Endothelial cell of umbilical vein (primary cell): Measurements from ENCODE around the gene METTL25. TPM values are rescaled to one million over a fixed set of nuclear protein-coding genes. Genes with fewer than 3 reads are reported as not detected.

Source experiments
- BruUV-seq: library from RNA; stranded (reverse); fragments of 400-500 nt; replicated peaks from 2 replicates; lab custom pipeline; 2021; lab: Mats Ljungman, UMichigan
- CTCF ChIA-PET: fragments of 300-600, 350-600 bp; sonication (Branson Sonifier 250); formaldehyde crosslinking; loops from one replicate; lab custom pipeline; 2021; ENCODE audit warnings: antibody characterized with exemption, inconsistent platforms; lab: Charles Lee
- POLR2A ChIA-PET: fragments of 300-600, 350-600 bp; sonication (Branson Sonifier 250); formaldehyde crosslinking; loops from one replicate; lab custom pipeline; 2021; ENCODE audit warnings: antibody characterized with exemption, inconsistent platforms; lab: Charles Lee
- DNase-seq: peaks from one replicate; pipeline ENCODE4 v3.0.0-alpha.2; 2011; ENCODE audit warnings: low read depth, low spot score
- FAIRE-seq: peaks from 2 replicates; lab custom pipeline; 2011; peaks lifted over from hg19 to GRCh38; lab: Jason Lieb, UNC
- H2AFZ ChIP-seq: 2 replicates; pipeline ENCODE4 v1.6.0; 2012; ENCODE audit warnings: low read depth, low read length, control low read depth, inconsistent platforms
- H3K27ac ChIP-seq: 2 replicates; pipeline ENCODE4 v1.5.1; 2011; ENCODE audit warnings: low read depth, mild to moderate bottlenecking, control low read depth, low read length, moderate library complexity; ENCODE audit not compliant: insufficient read depth
- H3K27me3 ChIP-seq, 2 experiments: 2 replicates each; pipeline versions ENCODE4 v1.6.0 to v1.6.1; 2011; ENCODE audit warnings: low read length in 2 of 2, mixed read lengths in 1 of 2; ENCODE audit not compliant: control insufficient read depth in 2 of 2, insufficient read depth in 2 of 2
- H3K36me3 ChIP-seq, 2 experiments: 2 replicates in 1 of 2; 3 replicates in 1 of 2; pipeline ENCODE4 v1.5.1; 2011; ENCODE audit warnings: low read length in 2 of 2, mild to moderate bottlenecking in 1 of 2, moderate library complexity in 1 of 2; ENCODE audit not compliant: control insufficient read depth in 2 of 2, insufficient read depth in 2 of 2; ENCODE audit errors: extremely low read depth in 1 of 2
- H3K4me1 ChIP-seq: 3 replicates; pipeline ENCODE4 v1.5.1; 2011; ENCODE audit warnings: mild to moderate bottlenecking, low read length; ENCODE audit not compliant: control insufficient read depth, insufficient read depth; ENCODE audit errors: extremely low read depth
- H3K4me2 ChIP-seq: 2 replicates; pipeline ENCODE4 v1.6.1; 2011; ENCODE audit warnings: low read length, control low read depth, mixed read lengths; ENCODE audit not compliant: insufficient read depth
- H3K4me3 ChIP-seq, 3 experiments: fragments of 200-600 bp in 1 of 3; sonication (generic), shearing (Covaris generic) in 1 of 3; replicated peaks in 1 of 3; 2 replicates each; pipeline ENCODE4 v1.5.1; 2011 to 2016; ENCODE audit warnings: control low read depth in 3 of 3, low read length in 3 of 3, mild to moderate bottlenecking in 2 of 3, inconsistent platforms in 1 of 3, low read depth in 1 of 3, moderate library complexity in 1 of 3; ENCODE audit not compliant: insufficient read depth in 1 of 3
- H3K79me2 ChIP-seq: 2 replicates; pipeline ENCODE4 v1.6.0; 2012; ENCODE audit warnings: low read length, inconsistent platforms; ENCODE audit not compliant: control insufficient read depth, insufficient read depth
- H3K9ac ChIP-seq: replicated peaks from 2 replicates; pipeline ENCODE3; 2011; ENCODE audit warnings: low read length, control low read depth; ENCODE audit not compliant: insufficient read depth; ENCODE audit errors: extremely low read depth
- H3K9me1 ChIP-seq: replicated peaks from 3 replicates; pipeline ENCODE4 v1.6.0; 2011; ENCODE audit warnings: mild to moderate bottlenecking, low read length; ENCODE audit not compliant: control insufficient read depth, insufficient read depth; ENCODE audit errors: extremely low read depth
- H3K9me3 ChIP-seq: replicated peaks from 2 replicates; pipeline ENCODE4 v1.5.1; 2012; ENCODE audit warnings: low read length, inconsistent platforms; ENCODE audit not compliant: control insufficient read depth, insufficient read depth
- H4K20me1 ChIP-seq: replicated peaks from 2 replicates; pipeline ENCODE3; 2011; ENCODE audit warnings: mild to moderate bottlenecking, low read length; ENCODE audit not compliant: control insufficient read depth, insufficient read depth; ENCODE audit errors: extremely low read depth
- MYC ChIP-seq: IDR thresholded peaks from one replicate; pipeline ENCODE4 v1.6.1; 2011; ENCODE audit warnings: mild to moderate bottlenecking, low read depth, low read length
- POLR2A ChIP-seq: IDR thresholded peaks from 2 replicates; pipeline ENCODE4 v1.6.1; 2012; ENCODE audit warnings: low read depth, mild to moderate bottlenecking, control low read depth, low read length
- POLR2AphosphoS5 ChIP-seq: IDR thresholded peaks from 2 replicates; pipeline ENCODE4 v1.6.1; 2012; ENCODE audit warnings: low read depth, mild to moderate bottlenecking, control low read depth, low read length, moderate library complexity; ENCODE audit not compliant: insufficient read depth
- dilution Hi-C: fragments of 300-500 bp; cut with MboI; formaldehyde crosslinking; loops from one replicate; pipeline ENCODE4 v1.15.0; 2019; ENCODE audit warnings: low sequenced_read_pairs; ENCODE audit not compliant: extremely low pct_ligation_motif_present
- intact Hi-C: fragments of 100-400 bp; cut with micrococcal nuclease; formaldehyde crosslinking; loops from one replicate; pipeline ENCODE4 v1.10.0; 2022
- polyA plus RNA-seq, 4 experiments: library from polyadenylated mRNA; depleted of rRNA in 3 of 4; stranded (reverse) in 3 of 4; unstranded in 1 of 4; fragments of >200 nt; gene quantifications; 2 replicates each; pipeline versions ENCODE4 v1.2.1 to v1.2.3, GENCODE V29; 2011 to 2012; ENCODE audit warnings: missing spikeins in 1 of 4
- total RNA-seq: library from RNA; stranded (reverse); gene quantifications from 2 replicates; pipeline ENCODE4 v1.2.3, GENCODE V29; 2021
- TF ChIP-seq, protein P1 (sequence below), 2 donors: IDR thresholded peaks; 1 replicate in 1 of 2; 2 replicates in 1 of 2; pipeline ENCODE4 v1.5.1; 2011; ENCODE audit warnings: low read length in 2 of 2, mild to moderate bottlenecking in 2 of 2, moderate library complexity in 2 of 2, control low read depth in 1 of 2, inconsistent platforms in 1 of 2, low read depth in 1 of 2; ENCODE audit not compliant: insufficient read depth in 1 of 2; ENCODE audit errors: extremely low read depth in 1 of 2

Gene METTL25
- total and polyA plus RNA-seq, 2 donors (not counting 3 experiments of a cell fraction or from before 2014, with no cell fraction given) = 6.5 to 8.5 TPM

DNA sequence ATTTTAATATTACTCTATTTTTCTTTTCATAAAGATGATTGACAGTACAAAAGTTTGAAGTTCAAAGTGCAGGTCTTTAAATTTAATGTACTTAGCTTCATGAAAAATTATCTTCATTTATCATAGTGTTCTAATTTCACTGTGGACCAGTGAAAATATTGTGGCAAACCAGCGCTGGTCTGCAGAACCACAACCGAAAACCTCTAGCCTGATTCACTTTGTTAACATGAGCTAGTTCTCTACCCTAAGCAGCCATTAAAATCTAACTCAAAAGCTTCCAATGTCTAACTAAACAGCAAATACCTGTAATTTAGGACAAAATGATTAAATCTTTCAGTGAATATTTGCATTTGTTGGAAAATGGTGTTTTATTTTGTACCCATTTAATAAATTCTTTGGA lies 167.3 kb downstream of the METTL25 start:
- CTCF ChIA-PET = interaction anchor here (0.8 to 3.6 kb wide), 8 partner anchors 100 to 1978 kb away, joined by 3 to 13 read pairs (median 4); no protein-coding TSS in a partner anchor

DNA sequence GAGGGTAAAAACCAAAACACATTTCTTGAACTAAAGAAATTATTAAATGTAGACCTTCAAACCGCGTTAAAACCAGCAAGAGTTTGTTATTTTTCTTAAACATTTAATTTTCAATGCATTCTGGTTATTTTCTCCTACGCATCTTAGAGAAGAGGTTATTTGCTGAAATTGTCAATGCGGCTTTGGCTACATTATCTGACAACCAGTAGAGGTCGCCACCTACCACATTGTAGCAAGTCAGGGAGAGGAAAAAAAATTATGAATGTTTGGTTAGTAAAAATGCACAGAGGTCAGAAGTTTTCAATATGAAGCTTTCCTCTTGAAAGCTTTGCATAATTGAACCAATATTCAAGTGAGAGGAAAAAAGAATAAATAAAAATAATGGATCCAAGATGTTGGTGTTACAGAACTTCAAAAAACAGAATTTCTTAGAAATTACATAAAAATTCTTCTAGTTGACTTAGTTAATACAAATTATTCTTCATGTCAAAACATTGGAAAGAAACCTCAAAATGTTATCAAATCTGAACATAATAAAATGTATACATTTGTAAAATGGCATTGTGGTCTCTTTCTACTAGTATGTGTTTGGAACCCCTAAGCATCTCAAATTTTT lies 168.9 kb downstream of the METTL25 start:
- CTCF ChIA-PET = interaction anchor here (0.6 to 2.0 kb wide), 14 partner anchors 9 to 1976 kb away, joined by 3 to 11 read pairs (median 4); partner anchors contain the start of gene TMTC2
- H4K20me1 ChIP-seq = no peaks in the 10 kb centered on the region
- no peak overlapping the region for H3K27ac ChIP-seq
- H3K79me2 ChIP-seq = no peaks in the 10 kb centered on the region
- TF ChIP-seq POLR2A = no peak
- TF ChIP-seq, protein P1, sequence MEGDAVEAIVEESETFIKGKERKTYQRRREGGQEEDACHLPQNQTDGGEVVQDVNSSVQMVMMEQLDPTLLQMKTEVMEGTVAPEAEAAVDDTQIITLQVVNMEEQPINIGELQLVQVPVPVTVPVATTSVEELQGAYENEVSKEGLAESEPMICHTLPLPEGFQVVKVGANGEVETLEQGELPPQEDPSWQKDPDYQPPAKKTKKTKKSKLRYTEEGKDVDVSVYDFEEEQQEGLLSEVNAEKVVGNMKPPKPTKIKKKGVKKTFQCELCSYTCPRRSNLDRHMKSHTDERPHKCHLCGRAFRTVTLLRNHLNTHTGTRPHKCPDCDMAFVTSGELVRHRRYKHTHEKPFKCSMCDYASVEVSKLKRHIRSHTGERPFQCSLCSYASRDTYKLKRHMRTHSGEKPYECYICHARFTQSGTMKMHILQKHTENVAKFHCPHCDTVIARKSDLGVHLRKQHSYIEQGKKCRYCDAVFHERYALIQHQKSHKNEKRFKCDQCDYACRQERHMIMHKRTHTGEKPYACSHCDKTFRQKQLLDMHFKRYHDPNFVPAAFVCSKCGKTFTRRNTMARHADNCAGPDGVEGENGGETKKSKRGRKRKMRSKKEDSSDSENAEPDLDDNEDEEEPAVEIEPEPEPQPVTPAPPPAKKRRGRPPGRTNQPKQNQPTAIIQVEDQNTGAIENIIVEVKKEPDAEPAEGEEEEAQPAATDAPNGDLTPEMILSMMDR (IDR thresholded peaks at IDR 0.05; ENCODE audit: extremely low read depth in 1 of 2, insufficient read depth in 1 of 2, low read depth in 1 of 2, low read length in 2 of 2) = peak; percentile 70 to 72
- H3K4me2 ChIP-seq = no peak overlapping the region
- POLR2A ChIA-PET = no interaction called here
- no peak overlapping the region for H2AFZ ChIP-seq
- H3K36me3 ChIP-seq = no peaks in the 10 kb centered on the region
- H3K4me3 ChIP-seq = no peak overlapping the region
- BruUV-seq = no TSS peak
- intact Hi-C loops (loop anchor here (1.0 kb wide), 5 partner anchors 101 to 1976 kb away; no protein-coding TSS in a partner anchor), dilution Hi-C loops (no loop called here)
- peak; percentile 84 for FAIRE-seq
- no peaks in the 10 kb centered on the region for H3K27me3 ChIP-seq
- H3K9me3 ChIP-seq = no peaks in the 10 kb centered on the region
- no peaks in the 10 kb centered on the region for H3K4me1 ChIP-seq
- peak; percentile 69 for DNase-seq
- H3K9ac ChIP-seq = no peak overlapping the region
- H3K9me1 ChIP-seq = no peaks in the 10 kb centered on the region

More for the DNA sequence above, 167.3 kb downstream of the METTL25 start:
- intact Hi-C loops (no loop called here), dilution Hi-C loops (no loop called here)
- no peak overlapping the region for H3K9ac ChIP-seq
- no peaks in the 10 kb centered on the region for H3K79me2 ChIP-seq
- no peaks in the 10 kb centered on the region for H3K4me1 ChIP-seq
- no peak for TF ChIP-seq POLR2AphosphoS5
- TF ChIP-seq, protein P1 (IDR thresholded peaks at IDR 0.05; ENCODE audit: extremely low read depth in 1 of 2, insufficient read depth in 1 of 2, low read depth in 1 of 2, low read length in 2 of 2) = no peak
- no peak for TF ChIP-seq MYC
- H3K36me3 ChIP-seq = no peaks in the 10 kb centered on the region
- no peak overlapping the region for H3K27ac ChIP-seq
- POLR2A ChIA-PET = no interaction called here
- no peaks in the 10 kb centered on the region for H3K9me3 ChIP-seq
- no peak overlapping the region for H2AFZ ChIP-seq
- FAIRE-seq = no peak
- H3K9me1 ChIP-seq = no peaks in the 10 kb centered on the region
- no TSS peak for BruUV-seq
- no peak for DNase-seq
- H4K20me1 ChIP-seq = no peaks in the 10 kb centered on the region
- H3K4me2 ChIP-seq = no peak overlapping the region
- H3K4me3 ChIP-seq = no peak overlapping the region
- no peaks in the 10 kb centered on the region for H3K27me3 ChIP-seq
